HEK293 (cell line): ENCODE measurements around the gene MTMR3.

ENCODE experiments used
- CTCF ChIA-PET: fragments of 350-600 bp; formaldehyde crosslinking; extraction: SDS; loops from one replicate; lab custom pipeline; 2021; ENCODE audit warnings: antibody characterized with exemption; lab: Yijun Ruan, JAX
- POLR2A ChIA-PET: fragments of 300-600 bp; formaldehyde crosslinking; extraction: SDS; loops from one replicate; lab custom pipeline; 2020; ENCODE audit warnings: antibody characterized with exemption, inconsistent platforms; lab: Yijun Ruan, JAX
- H3K27ac ChIP-seq: fragments of 200-500 bp; sonication (Bioruptor generic); 2 replicates; pipeline ENCODE4 v1.5.1; 2014; ENCODE audit warnings: low read depth, low read length, control low read depth, inconsistent platforms; ENCODE audit errors: extremely low read depth
- H3K36me3 ChIP-seq, 2 experiments: fragments of 200-500 bp in 1 of 2; sonication (Bioruptor generic) in 1 of 2; 1 replicate in 1 of 2; 2 replicates in 1 of 2; pipeline ENCODE4 v1.5.1; 2014 to 2017; ENCODE audit warnings: inconsistent platforms in 2 of 2, low read length in 2 of 2; ENCODE audit not compliant: control insufficient read depth in 2 of 2, insufficient read depth in 1 of 2
- H3K4me1 ChIP-seq: fragments of 200-500 bp; sonication (Bioruptor generic); 2 replicates; pipeline ENCODE4 v1.5.1; 2014; ENCODE audit warnings: mild to moderate bottlenecking, low read length, inconsistent platforms; ENCODE audit not compliant: control insufficient read depth, insufficient read depth
- H3K4me3 ChIP-seq: 2 replicates; pipeline ENCODE4 v1.5.1; 2011; ENCODE audit warnings: low read depth, mild to moderate bottlenecking, control low read depth, low read length, moderate library complexity
- H3K9me3 ChIP-seq: fragments of 200-500 bp; sonication (Bioruptor generic); 2 replicates; pipeline ENCODE4 v1.5.1; 2014; ENCODE audit warnings: low read depth, low read length, inconsistent platforms; ENCODE audit not compliant: control insufficient read depth, insufficient read depth
- BCL6B ChIP-seq: fragments of 450-650 bp; formaldehyde crosslinking; IDR thresholded peaks from 2 replicates; pipeline ENCODE4 v1.5.1; 2017; ENCODE audit warnings: missing biosample characterization, missing genetic modification characterization
- FEZF1 ChIP-seq: fragments of 450-650 bp; formaldehyde crosslinking; IDR thresholded peaks from 2 replicates; pipeline ENCODE4 v1.5.1; 2016; ENCODE audit warnings: missing biosample characterization, missing genetic modification characterization
- MEIS1 ChIP-seq: sonication (generic); formaldehyde crosslinking; IDR thresholded peaks from 2 replicates; pipeline ENCODE4 v1.8.1; 2022; ENCODE audit warnings: missing genetic modification reagents, mild to moderate bottlenecking, borderline replicate concordance
- MZF1 ChIP-seq: fragments of 450-650 bp; formaldehyde crosslinking; IDR thresholded peaks from 2 replicates; pipeline ENCODE4 v1.5.1; 2017; ENCODE audit warnings: missing biosample characterization, missing genetic modification characterization, borderline replicate concordance
- PRDM6 ChIP-seq: fragments of 450-650 bp; formaldehyde crosslinking; IDR thresholded peaks from 2 replicates; pipeline ENCODE4 v1.5.1; 2017; ENCODE audit warnings: missing biosample characterization, missing genetic modification characterization
- SCRT1 ChIP-seq: fragments of 450-650 bp; formaldehyde crosslinking; IDR thresholded peaks from 2 replicates; pipeline ENCODE4 v1.5.1; 2016; ENCODE audit warnings: missing biosample characterization, missing genetic modification characterization, borderline replicate concordance
- SCRT2 ChIP-seq: fragments of 450-650 bp; formaldehyde crosslinking; IDR thresholded peaks from 2 replicates; pipeline ENCODE4 v1.5.1; 2016; ENCODE audit warnings: missing biosample characterization, missing genetic modification characterization
- TCF7L2 ChIP-seq: IDR thresholded peaks from 2 replicates; pipeline ENCODE4 v1.6.1; 2011; ENCODE audit warnings: low read depth, mild to moderate bottlenecking, inconsistent platforms, low read length, moderate library complexity, borderline replicate concordance
- TSHZ1 ChIP-seq: fragments of 450-650 bp; formaldehyde crosslinking; IDR thresholded peaks from 2 replicates; pipeline ENCODE4 v1.5.1; 2016; ENCODE audit warnings: missing biosample characterization, missing genetic modification characterization, borderline replicate concordance
- WT1 ChIP-seq: fragments of 450-650 bp; formaldehyde crosslinking; IDR thresholded peaks from 2 replicates; pipeline ENCODE4 v1.5.1; 2016; ENCODE audit warnings: missing biosample characterization, missing genetic modification characterization
- ZBTB6 ChIP-seq: fragments of 450-650 bp; formaldehyde crosslinking; IDR thresholded peaks from 2 replicates; pipeline ENCODE4 v1.5.1; 2017; ENCODE audit warnings: missing biosample characterization, missing genetic modification characterization
- ZFP69B ChIP-seq: fragments of 450-650 bp; formaldehyde crosslinking; IDR thresholded peaks from 2 replicates; pipeline ENCODE4 v1.5.1; 2016; ENCODE audit warnings: missing biosample characterization, missing genetic modification characterization
- ZNF121 ChIP-seq: fragments of 450-650 bp; formaldehyde crosslinking; IDR thresholded peaks from 2 replicates; pipeline ENCODE4 v1.5.1; 2016; ENCODE audit warnings: missing biosample characterization, missing genetic modification characterization
- ZNF133 ChIP-seq: fragments of 450-650 bp; formaldehyde crosslinking; IDR thresholded peaks from 2 replicates; pipeline ENCODE4 v1.5.1; 2016; ENCODE audit warnings: missing biosample characterization, missing genetic modification characterization
- ZNF155 ChIP-seq: fragments of 450-650 bp; formaldehyde crosslinking; IDR thresholded peaks from 2 replicates; pipeline ENCODE4 v1.5.1; 2016; ENCODE audit warnings: missing biosample characterization, missing genetic modification characterization
- ZNF341 ChIP-seq: fragments of 450-650 bp; formaldehyde crosslinking; IDR thresholded peaks from 2 replicates; pipeline ENCODE4; 2016; ENCODE audit warnings: low read depth, missing biosample characterization, missing genetic modification characterization
- ZNF37A ChIP-seq: fragments of 450-650 bp; IDR thresholded peaks from 2 replicates; pipeline ENCODE4 v1.5.1; 2018; ENCODE audit warnings: missing biosample characterization, missing genetic modification characterization
- ZNF398 ChIP-seq: fragments of 450-650 bp; formaldehyde crosslinking; IDR thresholded peaks from 2 replicates; pipeline ENCODE4 v1.5.1; 2017; ENCODE audit warnings: missing biosample characterization, missing genetic modification characterization
- ZNF426 ChIP-seq: fragments of 450-650 bp; formaldehyde crosslinking; IDR thresholded peaks from 2 replicates; pipeline ENCODE4 v1.5.1; 2017; ENCODE audit warnings: missing biosample characterization, missing genetic modification characterization, mild to moderate bottlenecking, inconsistent platforms, moderate library complexity
- ZNF621 ChIP-seq: fragments of 450-650 bp; formaldehyde crosslinking; IDR thresholded peaks from 2 replicates; pipeline ENCODE4 v1.5.1; 2017; ENCODE audit warnings: missing biosample characterization, missing genetic modification characterization
- ZNF692 ChIP-seq: fragments of 450-650 bp; formaldehyde crosslinking; IDR thresholded peaks from 2 replicates; pipeline ENCODE4 v1.5.1; 2016; ENCODE audit warnings: missing biosample characterization, missing genetic modification characterization
- ZSCAN5A ChIP-seq: fragments of 450-650 bp; formaldehyde crosslinking; IDR thresholded peaks from 2 replicates; pipeline ENCODE4 v1.5.1; 2016; ENCODE audit warnings: missing biosample characterization, missing genetic modification characterization

MTMR3 gene

GRCh38 chr22:29971607-29972006 is 88.6 kb downstream of the MTMR3 start:
- CTCF ChIA-PET, result interaction anchor here (0.8 kb wide), 1 partner anchor 22 kb away, joined by 5 read pairs; no protein-coding TSS in a partner anchor
- no peak for TF ChIP-seq MEIS1
- peak; percentile 73 for TF ChIP-seq ZBTB6 (tag by site-specific recombination)
- peak; percentile 85 for TF ChIP-seq ZFP69B (tag by site-specific recombination)
- TF ChIP-seq TCF7L2, result no peak
- TF ChIP-seq ZNF692 (tag by site-specific recombination), result peak; percentile 79; the same call in 1 of the 2 replicates
- TF ChIP-seq PRDM6 (tag by site-specific recombination), result peak; percentile 52; the same call in 1 of the 2 replicates
- no peak for TF ChIP-seq ZNF37A (tag by site-specific recombination)
- TF ChIP-seq ZNF341 (tag by site-specific recombination), result peak; percentile 51; the same call in 1 of the 2 replicates
- TF ChIP-seq SCRT1 (tag by site-specific recombination), result peak; percentile 28; the same call in 1 of the 2 replicates
- peak; percentile 64 for TF ChIP-seq ZNF121 (tag by site-specific recombination)
- TF ChIP-seq FEZF1 (tag by site-specific recombination), result peak; percentile 77
- TF ChIP-seq ZNF426 (tag by site-specific recombination), result no peak
- TF ChIP-seq ZSCAN5A (tag by site-specific recombination), result no peak
- TF ChIP-seq ZNF133, result no peak
- TF ChIP-seq BCL6B (tag by site-specific recombination), result no peak
- no peak for TF ChIP-seq ZNF155
- peak; percentile 45; the same call in 1 of the 2 replicates for TF ChIP-seq SCRT2 (tag by site-specific recombination)
- TF ChIP-seq, all 188 proteins: peak for 9
- POLR2A ChIA-PET, result no interaction called here

GRCh38 chr22:29972121-29972520 is 89.1 kb downstream of the MTMR3 start:
- no peaks in the 10 kb centered on the region for H3K36me3 ChIP-seq
- no peak overlapping the region for H3K27ac ChIP-seq
- H3K4me3 ChIP-seq, result no peak overlapping the region
- ChIA-PET POLR2A (no interaction called here), CTCF (interaction anchor here (0.8 to 0.9 kb wide), 2 partner anchors 21 to 33 kb away, joined by 3 to 5 read pairs; no protein-coding TSS in a partner anchor)
- H3K4me1 ChIP-seq, result peaks cover 11% of the 10 kb centered on the region
- no peaks in the 10 kb centered on the region for H3K9me3 ChIP-seq
- no peak for TF ChIP-seq ZNF398 (tag by site-specific recombination)
- TF ChIP-seq ZNF621, result no peak
- no peak for TF ChIP-seq MZF1 (tag by site-specific recombination)
- no peak for TF ChIP-seq TSHZ1
- no peak for TF ChIP-seq WT1 (tag by site-specific recombination)

More at GRCh38 chr22:29971607-29972006, 88.6 kb downstream of the MTMR3 start:
- no peak overlapping the region for H3K4me3 ChIP-seq
- H3K4me1 ChIP-seq, result peaks cover 11% of the 10 kb centered on the region
- no peaks in the 10 kb centered on the region for H3K36me3 ChIP-seq
- no peaks in the 10 kb centered on the region for H3K9me3 ChIP-seq
- H3K27ac ChIP-seq, result no peak overlapping the region
